Astrocyte (in vitro differentiated cells and primary cell): ENCODE measurements around the gene FMN1. TPM values are rescaled to one million over a fixed set of nuclear protein-coding genes. Genes with fewer than 3 reads are reported as not detected.

Experiments
- DNase-seq: peaks from one replicate; pipeline ENCODE4 v3.0.0-alpha.2; 2010; ENCODE audit warnings: low read depth
- FAIRE-seq: peaks from 2 replicates; lab custom pipeline; 2011; peaks lifted over from hg19 to GRCh38; lab: Jason Lieb, UNC
- H2AFZ ChIP-seq: 2 replicates; pipeline ENCODE4 v1.6.0; 2012; ENCODE audit warnings: low read depth, low read length, inconsistent platforms
- H3K27ac ChIP-seq: 2 replicates; pipeline ENCODE4 v1.5.1; 2011; ENCODE audit warnings: low read depth, low read length, inconsistent platforms
- H3K27me3 ChIP-seq: 2 replicates; pipeline ENCODE4 v1.6.0; 2011; ENCODE audit warnings: low read length, inconsistent platforms; ENCODE audit not compliant: insufficient read depth
- H3K36me3 ChIP-seq: 2 replicates; pipeline ENCODE4 v1.5.1; 2011; ENCODE audit warnings: low read length, inconsistent platforms; ENCODE audit not compliant: insufficient read depth
- H3K4me1 ChIP-seq: 2 replicates; pipeline ENCODE4 v1.5.1; 2011; ENCODE audit warnings: low read length, inconsistent platforms; ENCODE audit not compliant: insufficient read depth
- H3K4me2 ChIP-seq: 2 replicates; pipeline ENCODE4 v1.6.0; 2012; ENCODE audit warnings: low read length, inconsistent platforms
- H3K4me3 ChIP-seq: 2 replicates; pipeline ENCODE4 v1.5.1; 2011; ENCODE audit warnings: low read depth, mild to moderate bottlenecking, low read length, inconsistent platforms; ENCODE audit not compliant: insufficient read depth
- H3K79me2 ChIP-seq: 2 replicates; pipeline ENCODE4 v1.6.0; 2012; ENCODE audit warnings: mild to moderate bottlenecking, low read length, inconsistent platforms; ENCODE audit not compliant: insufficient read depth
- H3K9ac ChIP-seq: 2 replicates; pipeline ENCODE4 v1.6.0; 2012; ENCODE audit warnings: mild to moderate bottlenecking, low read length, inconsistent platforms
- H3K9me3 ChIP-seq: 2 replicates; pipeline ENCODE4 v1.5.1; 2012; ENCODE audit warnings: low read depth, mild to moderate bottlenecking, low read length, inconsistent platforms; ENCODE audit not compliant: insufficient read depth
- H4K20me1 ChIP-seq: 2 replicates; pipeline ENCODE4 v1.6.0; 2012; ENCODE audit warnings: low read length, inconsistent platforms; ENCODE audit not compliant: insufficient read depth
- H3K27ac Mint-ChIP-seq: one replicate; pipeline ENCODE4 v1.8.0; 2021; ENCODE audit warnings: mild to moderate bottlenecking, mixed read lengths; ENCODE audit not compliant: unreplicated experiment
- H3K27me3 Mint-ChIP-seq: one replicate; pipeline ENCODE4 v1.8.0; 2021; ENCODE audit warnings: low read depth, mixed read lengths; ENCODE audit not compliant: unreplicated experiment
- H3K36me3 Mint-ChIP-seq: one replicate; pipeline ENCODE4 v1.8.0; 2021; ENCODE audit warnings: low read depth, mixed read lengths; ENCODE audit not compliant: unreplicated experiment
- H3K4me1 Mint-ChIP-seq: one replicate; pipeline ENCODE4 v1.8.0; 2021; ENCODE audit warnings: low read depth, mixed read lengths; ENCODE audit not compliant: unreplicated experiment
- H3K4me3 Mint-ChIP-seq: one replicate; pipeline ENCODE4 v1.8.0; 2021; ENCODE audit warnings: mild to moderate bottlenecking, moderate library complexity, mixed read lengths; ENCODE audit not compliant: unreplicated experiment
- H3K9me3 Mint-ChIP-seq: one replicate; pipeline ENCODE4 v1.8.0; 2021; ENCODE audit warnings: mild to moderate bottlenecking, mixed read lengths; ENCODE audit not compliant: unreplicated experiment
- CTCF ChIP-seq: IDR thresholded peaks from 2 replicates; pipeline ENCODE4 v1.5.1; 2011; ENCODE audit warnings: low read depth, mild to moderate bottlenecking, inconsistent platforms, low read length, moderate library complexity; ENCODE audit not compliant: insufficient read depth
- EZH2 ChIP-seq: IDR thresholded peaks from 2 replicates; pipeline ENCODE4 v1.6.1; 2012; ENCODE audit warnings: mild to moderate bottlenecking, low read length, inconsistent platforms; ENCODE audit not compliant: insufficient read depth
- total RNA-seq: library from RNA; stranded (reverse); gene quantifications from 2 replicates; pipeline ENCODE4 v1.2.1, GENCODE V29; 2021

FMN1 gene
- total RNA-seq, 1 donor from 2014 or later, result 5.3 TPM

- H3K4me1 Mint-ChIP-seq, result no peaks in the 10 kb centered on the region
- no peaks in the 10 kb centered on the region for H3K27me3 ChIP-seq
- peaks cover 11% of the 10 kb centered on the region for H3K36me3 Mint-ChIP-seq
- no peaks in the 10 kb centered on the region for H4K20me1 ChIP-seq
- no peak overlapping the region for H3K27ac Mint-ChIP-seq
- H2AFZ ChIP-seq, result no peak overlapping the region
- H3K4me2 ChIP-seq, result no peak overlapping the region
- FAIRE-seq (no peak), DNase-seq (no peak)
- H3K4me3 Mint-ChIP-seq, result no peak overlapping the region
- H3K9ac ChIP-seq, result no peak overlapping the region
- no peak overlapping the region for H3K4me3 ChIP-seq
- TF ChIP-seq EZH2 (no peak), CTCF (no peak)
- H3K9me3 Mint-ChIP-seq, result peaks cover 10% of the 10 kb centered on the region
- H3K4me1 ChIP-seq, result no peaks in the 10 kb centered on the region
- H3K27me3 Mint-ChIP-seq, result no peaks in the 10 kb centered on the region
- H3K9me3 ChIP-seq, result peaks cover 3% of the 10 kb centered on the region
- H3K27ac ChIP-seq, result no peak overlapping the region
- H3K36me3 ChIP-seq, result no peaks in the 10 kb centered on the region
- H3K79me2 ChIP-seq, result no peaks in the 10 kb centered on the region
Measured at GRCh38 chr15:33051528-33051927, 143.0 kb downstream of the FMN1 start.

- Histone ChIP-seq H3K36me3 (no peaks in the 10 kb centered on the region), H3K9ac (no peak overlapping the region), H2AFZ (no peak overlapping the region), H3K79me2 (no peaks in the 10 kb centered on the region), H3K27ac (no peak overlapping the region), H3K4me2 (no peak overlapping the region), H3K4me1 (no peaks in the 10 kb centered on the region), H4K20me1 (no peaks in the 10 kb centered on the region), H3K9me3 (peaks cover 6% of the 10 kb centered on the region), H3K27me3 (no peaks in the 10 kb centered on the region), H3K4me3 (no peak overlapping the region)
- no peak overlapping the region for H3K4me3 Mint-ChIP-seq
- H3K27ac Mint-ChIP-seq, result no peak overlapping the region
- H3K36me3 Mint-ChIP-seq, result peaks cover 17% of the 10 kb centered on the region
- no peak for DNase-seq
- FAIRE-seq, result no peak
- H3K4me1 Mint-ChIP-seq, result no peaks in the 10 kb centered on the region
- peaks cover 13% of the 10 kb centered on the region for H3K9me3 Mint-ChIP-seq
- TF ChIP-seq CTCF (no peak), EZH2 (no peak)
- no peaks in the 10 kb centered on the region for H3K27me3 Mint-ChIP-seq
Measured at GRCh38 chr15:33048255-33048654, 146.3 kb downstream of the FMN1 start.

- no peak overlapping the region for H3K4me3 ChIP-seq
- H3K27ac Mint-ChIP-seq, result no peak overlapping the region
- TF ChIP-seq EZH2 (no peak), CTCF (no peak)
- H3K27me3 ChIP-seq, result no peaks in the 10 kb centered on the region
- no peak overlapping the region for H2AFZ ChIP-seq
- DNase-seq (no peak), FAIRE-seq (peak; percentile 9)
- no peak overlapping the region for H3K4me3 Mint-ChIP-seq
- no peak overlapping the region for H3K9ac ChIP-seq
- no peaks in the 10 kb centered on the region for H3K79me2 ChIP-seq
- H3K4me1 Mint-ChIP-seq, result no peaks in the 10 kb centered on the region
- no peak overlapping the region for H3K27ac ChIP-seq
- H3K27me3 Mint-ChIP-seq, result no peaks in the 10 kb centered on the region
- no peaks in the 10 kb centered on the region for H3K4me1 ChIP-seq
- peaks cover 17% of the 10 kb centered on the region for H3K9me3 Mint-ChIP-seq
- H3K4me2 ChIP-seq, result no peak overlapping the region
- no peaks in the 10 kb centered on the region for H3K36me3 ChIP-seq
- peaks cover 16% of the 10 kb centered on the region for H3K36me3 Mint-ChIP-seq
- peaks cover 8% of the 10 kb centered on the region for H3K9me3 ChIP-seq
- H4K20me1 ChIP-seq, result no peaks in the 10 kb centered on the region
Measured at GRCh38 chr15:33047077-33047476, 147.4 kb downstream of the FMN1 start.
